Osteoblast (primary cell): ENCODE measurements around the gene PGAM1. TPM values are rescaled to one million over a fixed set of nuclear protein-coding genes. Genes with fewer than 3 reads are reported as not detected.

Experiments
- DNase-seq: peaks from one replicate; pipeline ENCODE4 v3.0.0; 2011; ENCODE audit warnings: low spot score, mixed read lengths; ENCODE audit not compliant: insufficient read length; ENCODE audit errors: missing footprints
- H2AFZ ChIP-seq: 2 replicates; pipeline ENCODE4 v1.6.0; 2011; ENCODE audit warnings: mild to moderate bottlenecking, low read length
- H3K27ac ChIP-seq: 2 replicates; pipeline ENCODE4 v1.5.1; 2011; ENCODE audit warnings: mild to moderate bottlenecking, low read depth, low read length, moderate library complexity
- H3K27me3 ChIP-seq: 2 replicates; pipeline ENCODE4 v1.6.0; 2012; ENCODE audit warnings: mild to moderate bottlenecking, control low read depth, inconsistent platforms, low read length, moderate library complexity; ENCODE audit not compliant: insufficient read depth
- H3K36me3 ChIP-seq: 2 replicates; pipeline ENCODE4 v1.5.1; 2011; ENCODE audit warnings: mild to moderate bottlenecking, low read length, control low read depth, moderate library complexity; ENCODE audit not compliant: insufficient read depth
- H3K4me1 ChIP-seq: 2 replicates; pipeline ENCODE4 v1.5.1; 2011; ENCODE audit warnings: mild to moderate bottlenecking, low read length, control low read depth, moderate library complexity; ENCODE audit not compliant: insufficient read depth
- H3K4me2 ChIP-seq: 2 replicates; pipeline ENCODE4 v1.6.0; 2011; ENCODE audit warnings: mild to moderate bottlenecking, low read length; ENCODE audit not compliant: insufficient read depth
- H3K4me3 ChIP-seq: fragments of 200-600 bp; sonication (generic); 3 replicates; pipeline ENCODE4 v1.5.1; 2012; ENCODE audit warnings: mild to moderate bottlenecking, low read length, inconsistent platforms; ENCODE audit not compliant: insufficient read depth
- H3K79me2 ChIP-seq: 2 replicates; pipeline ENCODE4 v1.6.0; 2012; ENCODE audit warnings: mild to moderate bottlenecking, low read length, control low read depth, inconsistent platforms; ENCODE audit not compliant: insufficient read depth
- H3K9me3 ChIP-seq: 2 replicates; pipeline ENCODE4 v1.5.1; 2011; ENCODE audit warnings: low read depth, low read length, control low read depth
- H4K20me1 ChIP-seq: 2 replicates; pipeline ENCODE4 v1.6.0; 2012; ENCODE audit warnings: mild to moderate bottlenecking, low read length, control low read depth; ENCODE audit not compliant: insufficient read depth
- CTCF ChIP-seq: IDR thresholded peaks from 2 replicates; pipeline ENCODE4 v1.5.1; 2011; ENCODE audit warnings: mild to moderate bottlenecking, low read depth, low read length, moderate library complexity; ENCODE audit errors: extremely low read depth
- total RNA-seq: library from RNA; depleted of rRNA; stranded (reverse); fragments of >200 nt; gene quantifications from 2 replicates; pipeline ENCODE4 v1.2.3, GENCODE V29; 2012

Gene PGAM1
- total RNA-seq, 1 donor: 330 TPM

- Histone ChIP-seq H3K4me1 (peaks cover 23% of the 10 kb centered on the region), H3K79me2 (peaks cover 72% of the 10 kb centered on the region), H3K4me3 (peak within 1 kb of the TSS; percentile 100), H3K27me3 (no peaks in the 10 kb centered on the region), H4K20me1 (peaks cover 24% of the 10 kb centered on the region), H3K36me3 (peaks cover 12% of the 10 kb centered on the region), H3K9me3 (no peaks in the 10 kb centered on the region), H2AFZ (peak within 1 kb of the TSS; percentile 97), H3K4me2 (peak within 1 kb of the TSS; percentile 94), H3K27ac (peak within 1 kb of the TSS; percentile 77)
- TF ChIP-seq CTCF: no peak
- DNase-seq: peak; percentile 99
These were observed 20.0 kb downstream of the PGAM1 start, which contains the start of the genes EXOSC1 and ZDHHC16 for GRCh38 chr10:97445722-97446639. Gene EXOSC1, minus strand, starts transcription at chr10:97446006. Its CDS starts 21 bp downstream, at chr10:97445985. Gene ZDHHC16, plus strand, starts transcription at chr10:97446175. Its CDS starts 5,501 bp downstream, at chr10:97451676.

GRCh38 chr10:97450828-97451227 lies 24.8 kb downstream of the PGAM1 start:
- TF ChIP-seq CTCF: no peak
- H3K4me3 ChIP-seq: no peak overlapping the region
- no peaks in the 10 kb centered on the region for H3K27me3 ChIP-seq
- H3K4me1 ChIP-seq: peaks cover 13% of the 10 kb centered on the region
- peaks cover 90% of the 10 kb centered on the region for H3K79me2 ChIP-seq
- peaks cover 52% of the 10 kb centered on the region for H4K20me1 ChIP-seq
- H3K27ac ChIP-seq: no peak overlapping the region
- no peak overlapping the region for H2AFZ ChIP-seq
- DNase-seq: peak; percentile 71
- no peaks in the 10 kb centered on the region for H3K9me3 ChIP-seq
- no peak overlapping the region for H3K4me2 ChIP-seq
- peaks cover 28% of the 10 kb centered on the region for H3K36me3 ChIP-seq

DNA sequence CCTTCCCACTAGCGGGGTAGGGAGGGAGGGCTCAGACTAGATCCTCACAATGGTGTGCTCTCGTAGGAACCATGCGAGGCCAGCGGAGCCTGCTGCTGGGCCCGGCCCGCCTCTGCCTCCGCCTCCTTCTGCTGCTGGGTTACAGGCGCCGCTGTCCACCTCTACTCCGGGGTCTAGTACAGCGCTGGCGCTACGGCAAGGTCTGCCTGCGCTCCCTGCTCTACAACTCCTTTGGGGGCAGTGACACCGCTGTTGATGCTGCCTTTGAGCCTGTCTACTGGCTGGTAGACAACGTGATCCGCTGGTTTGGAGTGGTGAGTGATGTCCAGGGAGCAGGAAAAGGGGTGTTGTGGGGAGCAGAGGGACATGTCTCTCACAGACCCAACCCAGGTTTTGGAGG lies 25.6 kb downstream of the PGAM1 start:
- TF ChIP-seq CTCF: no peak
- peaks cover 88% of the 10 kb centered on the region for H3K79me2 ChIP-seq
- peaks cover 35% of the 10 kb centered on the region for H3K36me3 ChIP-seq

DNA sequence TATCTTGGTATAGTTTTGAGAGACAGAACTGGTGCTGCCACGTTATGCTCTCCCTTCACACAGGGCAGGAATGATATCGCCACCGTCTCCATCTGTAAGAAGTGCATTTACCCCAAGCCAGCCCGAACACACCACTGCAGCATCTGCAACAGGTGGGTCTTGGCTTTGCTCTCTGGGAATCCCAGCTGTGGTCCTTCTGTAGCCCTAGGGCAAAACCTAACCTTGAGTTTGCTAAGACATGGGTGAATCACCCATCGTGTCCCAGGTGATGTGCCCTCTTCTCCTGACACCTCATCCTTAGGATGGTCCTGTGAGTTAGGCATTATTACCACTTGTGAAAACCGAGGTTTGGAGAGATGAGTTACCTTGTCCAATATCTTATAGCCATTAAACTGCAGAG lies 26.4 kb downstream of the PGAM1 start:
- H2AFZ ChIP-seq: no peak overlapping the region
- no peak overlapping the region for H3K4me3 ChIP-seq
- H4K20me1 ChIP-seq: peaks cover 50% of the 10 kb centered on the region
- H3K4me2 ChIP-seq: no peak overlapping the region
- H3K36me3 ChIP-seq: peaks cover 43% of the 10 kb centered on the region
- no peaks in the 10 kb centered on the region for H3K9me3 ChIP-seq
- no peak for DNase-seq
- no peak for TF ChIP-seq CTCF
- peaks cover 85% of the 10 kb centered on the region for H3K79me2 ChIP-seq
- H3K27ac ChIP-seq: no peak overlapping the region
- peaks cover 7% of the 10 kb centered on the region for H3K4me1 ChIP-seq
- no peaks in the 10 kb centered on the region for H3K27me3 ChIP-seq

More for the DNA sequence above, 25.6 kb downstream of the PGAM1 start:
- Histone ChIP-seq H3K4me3 (no peak overlapping the region), H3K4me2 (no peak overlapping the region), H2AFZ (no peak overlapping the region), H3K27ac (no peak overlapping the region), H3K4me1 (peaks cover 13% of the 10 kb centered on the region), H3K9me3 (no peaks in the 10 kb centered on the region), H4K20me1 (peaks cover 52% of the 10 kb centered on the region), H3K27me3 (no peaks in the 10 kb centered on the region)
- DNase-seq: no peak
